Neutrophil (primary cell): ENCODE data around the gene CYBC1.
"Not testable (repeated sequence)": the region's sequence is repeated elsewhere in the genome, so short reads cannot be mapped to it uniquely, and the experiment has no call there.

Experiments used
- H3K27ac ChIP-seq: fragments of 200-600 bp; sonication (generic); 2 replicates; pipeline ENCODE4 v1.5.1; 2016; ENCODE audit warnings: mild to moderate bottlenecking, moderate library complexity
- H3K27me3 ChIP-seq: fragments of 200-600 bp; sonication (generic); 2 replicates; pipeline ENCODE4 v1.6.0; 2016; ENCODE audit warnings: mild to moderate bottlenecking
- H3K36me3 ChIP-seq: fragments of 200-600 bp; sonication (generic); 2 replicates; pipeline ENCODE4 v1.5.1; 2017
- H3K4me1 ChIP-seq, 2 experiments: fragments of 200-600 bp in 1 of 2; sonication (generic) in 1 of 2; 1 replicate in 1 of 2; 2 replicates in 1 of 2; pipeline versions ENCODE4 v1.5.1 to v1.6.1; 2013 to 2016; ENCODE audit warnings: low read depth in 1 of 2, low read length in 1 of 2, mild to moderate bottlenecking in 1 of 2, moderate library complexity in 1 of 2; ENCODE audit not compliant: control insufficient read depth in 1 of 2, insufficient read depth in 1 of 2
- H3K4me3 ChIP-seq, 2 experiments: fragments of 200-600 bp in 1 of 2; sonication (generic) in 1 of 2; 1 replicate in 1 of 2; 2 replicates in 1 of 2; pipeline ENCODE4 v1.5.1; 2013 to 2016; ENCODE audit warnings: low read depth in 1 of 2, low read length in 1 of 2, mild to moderate bottlenecking in 1 of 2, moderate library complexity in 1 of 2
- H3K9me3 ChIP-seq: fragments of 200-600 bp; sonication (generic); 2 replicates; pipeline ENCODE4 v1.5.1; 2016
- TF ChIP-seq, protein P1 (sequence below): fragments of 200-600 bp; sonication (generic); IDR thresholded peaks from 2 replicates; pipeline ENCODE4 v1.5.1; 2016; ENCODE audit warnings: antibody characterized with exemption

The CYBC1 gene

GRCh38 chr17:82415786-82416185 lies 34.8 kb downstream of the CYBC1 start:
- H3K27me3 ChIP-seq: no peaks in the 10 kb centered on the region
- H3K36me3 ChIP-seq: no peaks in the 10 kb centered on the region
- H3K4me1 ChIP-seq: peaks cover 21 to 29% of the 10 kb centered on the region in 2 experiments
- H3K9me3 ChIP-seq: no peaks in the 10 kb centered on the region
- no peak overlapping the region for H3K4me3 ChIP-seq
- TF ChIP-seq, protein P1, sequence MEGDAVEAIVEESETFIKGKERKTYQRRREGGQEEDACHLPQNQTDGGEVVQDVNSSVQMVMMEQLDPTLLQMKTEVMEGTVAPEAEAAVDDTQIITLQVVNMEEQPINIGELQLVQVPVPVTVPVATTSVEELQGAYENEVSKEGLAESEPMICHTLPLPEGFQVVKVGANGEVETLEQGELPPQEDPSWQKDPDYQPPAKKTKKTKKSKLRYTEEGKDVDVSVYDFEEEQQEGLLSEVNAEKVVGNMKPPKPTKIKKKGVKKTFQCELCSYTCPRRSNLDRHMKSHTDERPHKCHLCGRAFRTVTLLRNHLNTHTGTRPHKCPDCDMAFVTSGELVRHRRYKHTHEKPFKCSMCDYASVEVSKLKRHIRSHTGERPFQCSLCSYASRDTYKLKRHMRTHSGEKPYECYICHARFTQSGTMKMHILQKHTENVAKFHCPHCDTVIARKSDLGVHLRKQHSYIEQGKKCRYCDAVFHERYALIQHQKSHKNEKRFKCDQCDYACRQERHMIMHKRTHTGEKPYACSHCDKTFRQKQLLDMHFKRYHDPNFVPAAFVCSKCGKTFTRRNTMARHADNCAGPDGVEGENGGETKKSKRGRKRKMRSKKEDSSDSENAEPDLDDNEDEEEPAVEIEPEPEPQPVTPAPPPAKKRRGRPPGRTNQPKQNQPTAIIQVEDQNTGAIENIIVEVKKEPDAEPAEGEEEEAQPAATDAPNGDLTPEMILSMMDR: no peak
- no peak overlapping the region for H3K27ac ChIP-seq

- Histone ChIP-seq H3K4me1 (peaks cover 21 to 29% of the 10 kb centered on the region in 2 experiments), H3K27ac (no peak overlapping the region), H3K4me3 (no peak overlapping the region), H3K9me3 (no peaks in the 10 kb centered on the region), H3K36me3 (no peaks in the 10 kb centered on the region), H3K27me3 (no peaks in the 10 kb centered on the region)
- TF ChIP-seq, protein P1: no peak
Observed at GRCh38 chr17:82415336-82415735, 35.2 kb downstream of the CYBC1 start.

- Histone ChIP-seq H3K4me3 (peak overlapping the region in 1 of 2 experiments; percentile 36), H3K36me3 (no peaks in the 10 kb centered on the region), H3K27me3 (no peaks in the 10 kb centered on the region), H3K4me1 (peaks cover 17 to 24% of the 10 kb centered on the region in 2 experiments), H3K27ac (peak overlapping the region; percentile 25), H3K9me3 (no peaks in the 10 kb centered on the region)
- TF ChIP-seq, protein P1: peak; percentile 77
Observed at GRCh38 chr17:82414548-82415281, 35.8 kb downstream of the CYBC1 start.

- no peak overlapping the region for H3K27ac ChIP-seq
- no peaks in the 10 kb centered on the region for H3K9me3 ChIP-seq
- no peak overlapping the region for H3K4me3 ChIP-seq
- H3K4me1 ChIP-seq: peaks cover 3 to 9% of the 10 kb centered on the region in 2 experiments
- TF ChIP-seq, protein P1: no peak
- no peaks in the 10 kb centered on the region for H3K36me3 ChIP-seq
- no peaks in the 10 kb centered on the region for H3K27me3 ChIP-seq
Observed at GRCh38 chr17:82412535-82413520, 37.7 kb downstream of the CYBC1 start.

DNA sequence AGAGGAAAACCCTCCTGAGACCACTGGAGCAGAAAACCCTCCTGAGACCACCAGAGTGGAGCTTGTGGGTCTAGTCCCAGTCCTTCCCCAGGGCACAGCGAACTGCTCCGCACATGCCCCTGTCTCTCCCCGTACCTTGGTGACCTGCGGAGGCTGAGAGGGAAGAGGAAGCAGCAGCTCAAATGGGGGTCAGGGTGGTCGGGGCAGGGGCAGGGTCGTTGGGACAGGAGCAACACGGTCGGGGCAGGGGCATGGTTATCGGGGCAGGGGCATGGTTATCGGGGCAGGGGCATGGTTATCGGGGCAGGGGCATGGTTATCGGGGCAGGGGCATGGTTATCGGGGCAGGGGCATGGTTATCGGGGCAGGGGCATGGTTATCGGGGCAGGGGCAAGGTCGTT lies 38.5 kb downstream of the CYBC1 start:
- not testable (repeated sequence) for H3K27me3 ChIP-seq, H3K27ac ChIP-seq, H3K36me3 ChIP-seq, H3K4me1 ChIP-seq, H3K4me3 ChIP-seq, H3K9me3 ChIP-seq
